ENCODE results near the gene IRX6. TPM values are rescaled to one million over a fixed set of nuclear protein-coding genes. Genes with fewer than 3 reads are reported as not detected.
A peak's percentile ranks its signal among the peaks of the same experiment; 100 is the strongest.

IRX6 gene
- 0.07 TPM in 1 of 2 replicates, not detected in the other for total RNA-seq (2014; rRNA removed; shearing (Covaris generic))

GRCh38 chr16:55323637-55324271 lies at the start of gene IRX6:
Gene IRX6, plus strand, starts transcription at chr16:55324203. Its CDS starts 889 bp downstream, at chr16:55325092.
- peak; percentile 91 for DNase-seq
- no peaks in the 10 kb centered on the region for H3K36me3 ChIP-seq (replicated peaks; ENCODE audit: control insufficient read depth, insufficient read depth, low read length)
- peak within 1 kb of the TSS; percentile 59 for H3K4me3 ChIP-seq (ENCODE audit: insufficient read depth, low read depth, low read length)
- peaks cover 64% of the 10 kb centered on the region for H3K27me3 ChIP-seq (ENCODE audit: control insufficient read depth, insufficient read depth, low read length)

GRCh38 chr16:55274391-55274790 lies 49.6 kb upstream of the IRX6 start:
- no peaks in the 10 kb centered on the region for H3K36me3 ChIP-seq (replicated peaks; ENCODE audit: control insufficient read depth, insufficient read depth, low read length)
- H3K4me3 ChIP-seq (ENCODE audit: insufficient read depth, low read depth, low read length): no peak overlapping the region
- no peak for DNase-seq
- H3K27me3 ChIP-seq (ENCODE audit: control insufficient read depth, insufficient read depth, low read length): no peaks in the 10 kb centered on the region

- no peaks in the 10 kb centered on the region for H3K36me3 ChIP-seq (replicated peaks; ENCODE audit: control insufficient read depth, insufficient read depth, low read length)
- H3K27me3 ChIP-seq (ENCODE audit: control insufficient read depth, insufficient read depth, low read length): no peaks in the 10 kb centered on the region
- DNase-seq: no peak
- no peak overlapping the region for H3K4me3 ChIP-seq (ENCODE audit: insufficient read depth, low read depth, low read length)
Measured at GRCh38 chr16:55275167-55275566, 48.8 kb upstream of the IRX6 start.

GRCh38 chr16:55275869-55276268 lies 48.1 kb upstream of the IRX6 start:
- DNase-seq: no peak
- no peaks in the 10 kb centered on the region for H3K36me3 ChIP-seq (replicated peaks; ENCODE audit: control insufficient read depth, insufficient read depth, low read length)
- no peak overlapping the region for H3K4me3 ChIP-seq (ENCODE audit: insufficient read depth, low read depth, low read length)
- H3K27me3 ChIP-seq (ENCODE audit: control insufficient read depth, insufficient read depth, low read length): no peaks in the 10 kb centered on the region

- no peaks in the 10 kb centered on the region for H3K27me3 ChIP-seq (ENCODE audit: control insufficient read depth, insufficient read depth, low read length)
- no peaks in the 10 kb centered on the region for H3K36me3 ChIP-seq (replicated peaks; ENCODE audit: control insufficient read depth, insufficient read depth, low read length)
- DNase-seq: no peak
- H3K4me3 ChIP-seq (ENCODE audit: insufficient read depth, low read depth, low read length): no peak overlapping the region
Measured at GRCh38 chr16:55277536-55277935, 46.5 kb upstream of the IRX6 start.

GRCh38 chr16:55279598-55279997 lies 44.4 kb upstream of the IRX6 start:
- no peaks in the 10 kb centered on the region for H3K27me3 ChIP-seq (ENCODE audit: control insufficient read depth, insufficient read depth, low read length)
- H3K4me3 ChIP-seq (ENCODE audit: insufficient read depth, low read depth, low read length): no peak overlapping the region
- no peak for DNase-seq
- no peaks in the 10 kb centered on the region for H3K36me3 ChIP-seq (replicated peaks; ENCODE audit: control insufficient read depth, insufficient read depth, low read length)

GRCh38 chr16:55280587-55280986 lies 43.4 kb upstream of the IRX6 start:
- no peak for DNase-seq
- H3K36me3 ChIP-seq (replicated peaks; ENCODE audit: control insufficient read depth, insufficient read depth, low read length): no peaks in the 10 kb centered on the region
- no peaks in the 10 kb centered on the region for H3K27me3 ChIP-seq (ENCODE audit: control insufficient read depth, insufficient read depth, low read length)
- no peak overlapping the region for H3K4me3 ChIP-seq (ENCODE audit: insufficient read depth, low read depth, low read length)

- Histone ChIP-seq H3K27me3 (ENCODE audit: control insufficient read depth, insufficient read depth, low read length) (no peaks in the 10 kb centered on the region), H3K36me3 (replicated peaks; ENCODE audit: control insufficient read depth, insufficient read depth, low read length) (no peaks in the 10 kb centered on the region), H3K4me3 (ENCODE audit: insufficient read depth, low read depth, low read length) (no peak overlapping the region)
- DNase-seq: no peak
Measured at GRCh38 chr16:55282441-55282840, 41.6 kb upstream of the IRX6 start.

GRCh38 chr16:55283812-55284717 lies 39.9 kb upstream of the IRX6 start:
- Histone ChIP-seq H3K27me3 (ENCODE audit: control insufficient read depth, insufficient read depth, low read length) (no peaks in the 10 kb centered on the region), H3K4me3 (ENCODE audit: insufficient read depth, low read depth, low read length) (no peak overlapping the region), H3K36me3 (replicated peaks; ENCODE audit: control insufficient read depth, insufficient read depth, low read length) (no peaks in the 10 kb centered on the region)
- no peak for DNase-seq

GRCh38 chr16:55284718-55285099 lies 39.3 kb upstream of the IRX6 start:
- no peak for DNase-seq
- no peak overlapping the region for H3K4me3 ChIP-seq (ENCODE audit: insufficient read depth, low read depth, low read length)

GRCh38 chr16:55285586-55285985 lies 38.4 kb upstream of the IRX6 start:
- no peaks in the 10 kb centered on the region for H3K36me3 ChIP-seq (replicated peaks; ENCODE audit: control insufficient read depth, insufficient read depth, low read length)
- no peak for DNase-seq
- H3K4me3 ChIP-seq (ENCODE audit: insufficient read depth, low read depth, low read length): no peak overlapping the region
- H3K27me3 ChIP-seq (ENCODE audit: control insufficient read depth, insufficient read depth, low read length): no peaks in the 10 kb centered on the region

More at GRCh38 chr16:55284718-55285099, 39.3 kb upstream of the IRX6 start:
- Histone ChIP-seq H3K36me3 (replicated peaks; ENCODE audit: control insufficient read depth, insufficient read depth, low read length) (no peaks in the 10 kb centered on the region), H3K27me3 (ENCODE audit: control insufficient read depth, insufficient read depth, low read length) (no peaks in the 10 kb centered on the region)

GRCh38 chr16:55289353-55289752 lies 34.6 kb upstream of the IRX6 start:
- DNase-seq: no peak
- H3K27me3 ChIP-seq (ENCODE audit: control insufficient read depth, insufficient read depth, low read length): no peaks in the 10 kb centered on the region
- H3K4me3 ChIP-seq (ENCODE audit: insufficient read depth, low read depth, low read length): no peak overlapping the region
- no peaks in the 10 kb centered on the region for H3K36me3 ChIP-seq (replicated peaks; ENCODE audit: control insufficient read depth, insufficient read depth, low read length)

GRCh38 chr16:55291847-55292246 lies 32.2 kb upstream of the IRX6 start:
- H3K4me3 ChIP-seq (ENCODE audit: insufficient read depth, low read depth, low read length): no peak overlapping the region
- no peak for DNase-seq
- no peaks in the 10 kb centered on the region for H3K27me3 ChIP-seq (ENCODE audit: control insufficient read depth, insufficient read depth, low read length)
- no peaks in the 10 kb centered on the region for H3K36me3 ChIP-seq (replicated peaks; ENCODE audit: control insufficient read depth, insufficient read depth, low read length)

- peak; percentile 24 for DNase-seq
- H3K4me3 ChIP-seq (ENCODE audit: insufficient read depth, low read depth, low read length): no peak overlapping the region
Measured at GRCh38 chr16:55292491-55292890, 31.5 kb upstream of the IRX6 start.

GRCh38 chr16:55294129-55294528 lies 29.9 kb upstream of the IRX6 start:
- no peaks in the 10 kb centered on the region for H3K36me3 ChIP-seq (replicated peaks; ENCODE audit: control insufficient read depth, insufficient read depth, low read length)
- H3K4me3 ChIP-seq (ENCODE audit: insufficient read depth, low read depth, low read length): no peak overlapping the region
- no peak for DNase-seq
- no peaks in the 10 kb centered on the region for H3K27me3 ChIP-seq (ENCODE audit: control insufficient read depth, insufficient read depth, low read length)

More at GRCh38 chr16:55292491-55292890, 31.5 kb upstream of the IRX6 start:
- Histone ChIP-seq H3K36me3 (replicated peaks; ENCODE audit: control insufficient read depth, insufficient read depth, low read length) (no peaks in the 10 kb centered on the region), H3K27me3 (ENCODE audit: control insufficient read depth, insufficient read depth, low read length) (no peaks in the 10 kb centered on the region)

Data from H7 (cell line).